D721Med (cell line): ENCODE data around the gene RPL6.

Experiments
- DNase-seq: peaks from one replicate; pipeline ENCODE4 v3.0.0; 2011; ENCODE audit warnings: low spot score; ENCODE audit not compliant: insufficient read length
- FAIRE-seq: peaks from 2 replicates; lab custom pipeline; 2011; peaks lifted over from hg19 to GRCh38; lab: Jason Lieb, UNC
- TF ChIP-seq, protein P1 (sequence below): IDR thresholded peaks from 2 replicates; pipeline ENCODE4 v1.5.1; 2012; ENCODE audit warnings: mild to moderate bottlenecking, control low read depth; ENCODE audit not compliant: insufficient read depth; ENCODE audit errors: missing control alignments

The RPL6 gene

DNA sequence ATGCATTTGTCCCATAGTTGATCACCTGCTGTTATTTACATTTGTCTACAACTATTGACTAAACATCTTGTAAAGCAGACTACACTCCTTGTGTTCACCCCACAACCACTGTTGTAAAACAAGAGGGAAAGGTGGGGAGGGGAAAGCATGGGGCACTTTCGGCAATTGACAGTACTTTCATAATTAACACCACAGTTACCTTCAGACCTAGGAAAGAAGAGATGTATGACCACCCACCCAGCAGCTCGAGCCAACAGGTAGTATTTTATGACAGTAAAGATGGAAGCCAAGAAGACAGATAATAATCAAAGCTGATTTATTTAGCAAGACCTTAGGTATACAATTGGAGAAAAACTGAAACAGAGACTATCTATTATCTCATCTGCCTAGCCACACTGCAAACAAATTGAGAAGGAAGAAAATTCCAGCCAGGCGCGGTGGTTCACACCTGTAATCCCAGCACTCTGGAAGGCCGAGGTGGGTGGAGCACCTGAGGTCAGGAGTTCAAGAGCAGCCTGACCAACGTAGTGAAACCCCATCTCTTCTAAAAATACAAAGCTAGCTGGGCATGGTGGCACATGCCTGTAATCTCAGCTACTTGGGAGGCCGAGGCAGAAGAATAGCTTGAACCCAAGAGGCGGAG is 38.4 kb downstream of the RPL6 start:
- no peak for DNase-seq
- no peak for FAIRE-seq
- TF ChIP-seq, protein P1, sequence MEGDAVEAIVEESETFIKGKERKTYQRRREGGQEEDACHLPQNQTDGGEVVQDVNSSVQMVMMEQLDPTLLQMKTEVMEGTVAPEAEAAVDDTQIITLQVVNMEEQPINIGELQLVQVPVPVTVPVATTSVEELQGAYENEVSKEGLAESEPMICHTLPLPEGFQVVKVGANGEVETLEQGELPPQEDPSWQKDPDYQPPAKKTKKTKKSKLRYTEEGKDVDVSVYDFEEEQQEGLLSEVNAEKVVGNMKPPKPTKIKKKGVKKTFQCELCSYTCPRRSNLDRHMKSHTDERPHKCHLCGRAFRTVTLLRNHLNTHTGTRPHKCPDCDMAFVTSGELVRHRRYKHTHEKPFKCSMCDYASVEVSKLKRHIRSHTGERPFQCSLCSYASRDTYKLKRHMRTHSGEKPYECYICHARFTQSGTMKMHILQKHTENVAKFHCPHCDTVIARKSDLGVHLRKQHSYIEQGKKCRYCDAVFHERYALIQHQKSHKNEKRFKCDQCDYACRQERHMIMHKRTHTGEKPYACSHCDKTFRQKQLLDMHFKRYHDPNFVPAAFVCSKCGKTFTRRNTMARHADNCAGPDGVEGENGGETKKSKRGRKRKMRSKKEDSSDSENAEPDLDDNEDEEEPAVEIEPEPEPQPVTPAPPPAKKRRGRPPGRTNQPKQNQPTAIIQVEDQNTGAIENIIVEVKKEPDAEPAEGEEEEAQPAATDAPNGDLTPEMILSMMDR: no peak

DNA sequence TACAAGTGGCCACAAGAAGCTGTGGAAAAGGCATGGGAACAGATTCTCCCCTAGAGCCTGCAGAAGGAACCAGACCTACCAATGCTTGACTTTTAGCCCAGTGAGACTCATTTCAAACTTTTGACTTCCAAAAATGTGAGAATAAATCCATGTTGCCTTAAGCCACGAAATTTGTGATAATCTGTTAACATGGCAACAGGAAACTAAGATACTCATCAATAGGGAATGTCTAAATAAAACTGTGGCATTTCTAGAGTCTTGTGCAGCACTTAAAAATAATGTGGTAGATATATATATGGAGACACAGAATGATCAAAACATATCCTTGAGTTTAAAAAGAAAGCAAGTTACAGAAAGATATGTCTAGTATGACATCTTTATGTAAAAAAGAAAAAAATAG is 39.2 kb downstream of the RPL6 start:
- TF ChIP-seq, protein P1: no peak
- DNase-seq (no peak), FAIRE-seq (no peak)

DNA sequence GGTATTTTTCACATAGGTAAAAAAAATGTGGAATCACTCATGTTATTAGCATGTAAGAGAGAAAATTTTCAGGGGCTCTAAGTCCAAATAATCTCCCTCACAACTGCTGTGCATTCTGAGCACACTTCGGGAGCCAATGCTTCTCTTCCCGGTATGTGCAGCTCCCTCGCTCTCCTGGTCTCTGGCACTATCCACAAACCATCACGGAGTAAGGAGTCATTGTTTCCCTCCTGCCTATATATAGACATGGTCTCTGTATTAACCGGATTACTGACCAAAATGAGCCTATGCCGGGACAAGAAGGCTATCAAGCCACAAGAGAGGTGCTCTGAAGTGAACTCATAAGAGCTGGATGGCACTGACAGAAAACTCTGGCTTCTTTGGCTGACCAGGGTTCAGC is 40.5 kb downstream of the RPL6 start:
- TF ChIP-seq, protein P1: no peak
- DNase-seq (no peak), FAIRE-seq (no peak)

DNA sequence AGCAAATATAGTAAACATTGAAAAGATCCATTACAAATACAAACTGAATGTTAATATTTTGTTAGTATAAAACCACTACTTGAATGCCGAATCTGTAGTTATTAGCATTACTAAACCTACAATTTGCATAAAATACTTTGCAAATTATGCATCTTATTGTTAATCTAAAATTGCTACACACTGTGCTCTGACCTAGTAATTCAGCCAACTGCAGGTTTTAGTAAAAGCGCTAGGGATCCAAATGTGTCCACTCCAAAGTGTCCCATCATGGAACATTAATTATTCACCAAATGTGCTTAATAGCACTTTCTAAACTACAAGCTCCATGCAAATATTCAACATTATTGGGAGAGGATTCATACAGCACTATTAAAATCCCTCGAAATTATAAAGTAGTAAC is 41.4 kb downstream of the RPL6 start:
- DNase-seq: no peak
- no peak for FAIRE-seq
- TF ChIP-seq, protein P1: no peak

DNA sequence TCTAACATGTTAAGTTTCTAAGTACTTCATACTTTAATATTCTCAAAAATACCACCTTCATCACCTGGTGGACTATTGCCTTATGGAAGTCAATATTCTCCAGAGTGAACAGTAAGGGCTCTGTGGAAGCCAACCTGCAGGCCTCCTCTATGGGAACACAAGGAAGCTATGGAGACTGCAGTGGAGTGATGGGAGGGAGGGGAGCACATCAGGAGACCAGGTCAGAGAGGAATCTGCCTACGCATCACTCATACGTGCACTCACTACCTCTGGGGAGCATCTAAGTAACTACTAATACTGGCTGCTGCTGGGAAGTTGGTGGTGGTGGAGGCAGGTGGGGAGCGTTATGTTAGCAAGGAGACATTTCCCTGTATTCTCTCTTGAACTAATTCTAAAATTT is 47.1 kb downstream of the RPL6 start:
- TF ChIP-seq, protein P1: no peak
- DNase-seq (no peak), FAIRE-seq (no peak)

DNA sequence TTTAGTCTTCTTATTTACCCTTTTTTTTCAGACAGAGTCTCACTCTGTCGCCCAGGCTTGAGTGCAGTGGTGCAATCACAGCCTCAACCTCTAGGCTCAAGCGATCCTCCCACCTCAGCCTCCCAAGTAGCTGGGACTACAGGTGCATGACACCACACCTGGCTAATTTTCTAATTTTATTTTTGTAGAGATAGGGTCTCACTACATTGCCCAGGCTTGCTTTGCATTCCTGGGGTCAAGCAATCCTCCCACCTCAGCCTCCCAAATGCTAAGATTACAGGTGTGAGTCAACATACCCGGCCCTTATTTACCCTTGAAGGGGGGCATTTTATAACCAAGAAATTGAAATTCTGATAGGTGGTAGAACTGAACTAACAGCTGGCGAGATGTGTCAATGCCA is 48.1 kb downstream of the RPL6 start:
- TF ChIP-seq, protein P1: no peak
- DNase-seq: no peak
- no peak for FAIRE-seq

DNA sequence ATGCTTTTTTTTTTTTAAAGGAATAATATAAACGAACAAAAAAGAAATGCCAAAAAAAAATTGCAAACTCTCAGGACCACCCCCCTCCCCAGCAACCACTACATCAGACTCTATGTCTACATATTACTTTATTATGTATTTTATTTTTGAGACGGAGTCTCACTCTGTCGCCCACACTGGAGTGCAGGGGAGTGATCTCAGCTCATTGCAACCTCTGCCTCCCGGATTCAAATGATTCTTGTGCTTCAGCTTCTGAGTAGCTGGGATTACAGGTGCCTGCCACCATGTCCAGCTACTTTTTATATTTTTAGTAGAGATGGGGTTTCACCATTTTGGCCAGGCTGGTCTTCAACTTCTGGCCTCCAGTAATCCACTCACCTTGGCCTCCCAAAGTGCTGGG is 50.1 kb downstream of the RPL6 start:
- FAIRE-seq: no peak

More for the DNA sequence above, 50.1 kb downstream of the RPL6 start:
- TF ChIP-seq, protein P1: no peak
- no peak for DNase-seq
